ENCODE results near the gene EIF2A.
"Not testable (repeated sequence)": the region's sequence is repeated elsewhere in the genome, so short reads cannot be mapped to it uniquely, and the experiment has no call there.

EIF2A gene

DNA sequence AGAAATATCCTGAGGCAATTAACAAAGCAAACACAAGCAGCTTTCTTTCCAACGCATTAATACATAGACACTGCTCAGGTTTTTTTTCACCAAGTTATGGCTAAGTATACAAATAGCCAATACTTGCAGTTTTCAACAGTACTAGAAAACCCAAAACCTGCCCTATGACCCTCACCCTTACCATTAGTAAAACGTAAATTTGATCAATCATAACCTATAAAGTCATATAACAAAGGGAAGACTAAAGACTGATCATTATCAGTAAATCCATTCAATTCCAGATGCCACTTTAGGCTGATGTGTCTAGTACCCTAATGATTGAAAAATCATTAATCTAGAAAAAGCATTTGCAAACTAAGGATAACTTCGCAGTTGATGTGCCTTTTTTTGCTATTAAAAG lies 3.5 kb upstream of the EIF2A start:
- no peak for DNase-seq (ENCODE audit: low read depth in 3 of 3)

DNA sequence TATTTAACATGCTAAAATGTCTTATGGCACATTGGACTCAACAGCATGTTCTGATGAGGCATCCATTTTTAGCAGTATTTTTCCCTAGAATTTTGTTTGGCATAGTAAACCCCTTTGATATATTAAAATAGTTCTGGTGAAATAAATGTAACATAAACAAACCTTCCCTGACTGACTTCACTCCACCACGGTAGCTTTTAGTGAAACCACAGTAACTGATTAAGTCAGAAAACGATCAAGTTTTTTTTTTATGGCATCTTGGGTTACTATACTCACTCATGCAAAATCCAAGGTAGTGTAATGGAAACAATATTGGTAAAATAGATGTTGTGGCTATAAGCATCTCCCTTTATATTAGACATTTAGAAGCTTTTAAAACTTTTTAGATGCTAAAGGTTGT lies 3.1 kb upstream of the EIF2A start:
- DNase-seq (ENCODE audit: low read depth in 3 of 3): no peak

DNA sequence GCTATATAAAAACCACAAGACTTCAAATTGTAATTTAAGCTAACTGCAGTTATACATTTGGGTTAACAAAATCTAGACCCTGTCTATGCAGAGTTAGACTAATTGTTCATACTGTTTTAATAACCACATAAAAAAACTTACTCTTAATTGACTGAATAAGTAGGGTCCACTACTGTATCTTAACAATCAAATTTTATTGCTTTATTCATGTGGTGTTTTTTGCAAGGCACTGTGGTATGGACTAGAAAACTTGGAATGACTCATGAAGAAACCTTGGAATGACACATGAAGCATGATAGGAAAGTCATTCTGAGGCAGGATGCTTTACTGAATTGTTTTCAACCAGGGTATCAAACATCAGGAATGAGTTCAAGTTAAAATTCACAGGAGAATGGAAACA lies 2.5 kb upstream of the EIF2A start:
- DNase-seq (ENCODE audit: low read depth in 3 of 3): no peak

DNA sequence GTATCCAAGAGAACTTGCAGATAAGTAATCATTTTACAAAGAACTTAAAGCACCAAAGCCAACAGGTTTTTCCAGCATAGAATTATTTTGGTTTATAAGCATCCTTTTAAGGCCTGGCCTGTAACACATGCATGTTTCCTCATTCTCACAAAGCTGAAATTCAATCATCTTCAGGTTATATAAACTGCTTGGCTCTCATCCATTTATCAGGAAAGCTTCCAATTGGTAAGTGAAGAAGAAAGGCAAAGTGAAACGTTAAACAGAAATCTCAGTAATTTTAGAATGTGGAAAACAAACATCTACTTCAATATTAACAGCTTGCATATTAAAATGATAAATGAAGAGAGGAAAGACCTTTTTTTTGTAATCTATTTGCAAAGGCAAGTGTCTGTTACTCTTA lies 1.9 kb upstream of the EIF2A start:
- no peak for DNase-seq (ENCODE audit: low read depth in 3 of 3)

DNA sequence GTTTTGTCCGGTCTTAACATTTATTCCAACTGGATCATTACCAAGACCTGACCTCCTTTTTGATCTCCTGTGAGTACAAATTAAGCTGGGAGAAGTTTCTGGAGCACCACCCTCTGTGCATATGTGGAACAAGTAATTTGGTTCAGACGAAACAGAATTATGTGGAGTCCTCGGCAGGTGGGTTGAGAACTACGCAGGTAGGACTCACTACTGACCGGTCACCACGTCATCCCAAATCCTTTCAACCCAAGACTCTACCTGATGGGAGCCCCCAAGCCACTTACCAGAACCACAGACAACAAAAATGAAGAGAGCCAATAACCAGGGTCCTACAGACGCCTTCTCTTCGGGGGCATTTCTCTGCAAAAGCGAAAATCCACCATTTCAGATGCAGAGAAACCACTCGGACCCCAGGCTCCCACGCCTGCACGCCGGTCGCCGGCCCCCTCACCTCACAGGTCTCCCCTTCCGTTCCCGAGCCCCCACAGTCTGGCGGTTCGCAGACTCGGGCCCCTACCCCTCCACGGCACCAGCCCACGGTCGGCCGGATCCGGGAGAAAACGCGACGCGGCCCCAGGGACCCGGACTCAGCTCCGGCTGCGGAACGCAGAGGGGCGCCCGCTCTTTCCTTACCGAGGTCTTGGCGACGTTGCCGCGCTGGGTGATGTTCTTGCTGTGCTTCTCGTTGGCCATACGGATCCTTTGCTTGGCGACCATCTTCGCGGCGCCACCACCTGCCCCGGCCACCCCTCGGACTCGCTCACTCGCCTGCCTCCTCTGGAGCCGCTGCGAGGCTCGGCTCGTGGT lies 965 bp upstream of the EIF2A start:
- peak in 2 of 3 experiments; percentile 2 to 22 for DNase-seq (ENCODE audit: low read depth in 3 of 3)

DNA sequence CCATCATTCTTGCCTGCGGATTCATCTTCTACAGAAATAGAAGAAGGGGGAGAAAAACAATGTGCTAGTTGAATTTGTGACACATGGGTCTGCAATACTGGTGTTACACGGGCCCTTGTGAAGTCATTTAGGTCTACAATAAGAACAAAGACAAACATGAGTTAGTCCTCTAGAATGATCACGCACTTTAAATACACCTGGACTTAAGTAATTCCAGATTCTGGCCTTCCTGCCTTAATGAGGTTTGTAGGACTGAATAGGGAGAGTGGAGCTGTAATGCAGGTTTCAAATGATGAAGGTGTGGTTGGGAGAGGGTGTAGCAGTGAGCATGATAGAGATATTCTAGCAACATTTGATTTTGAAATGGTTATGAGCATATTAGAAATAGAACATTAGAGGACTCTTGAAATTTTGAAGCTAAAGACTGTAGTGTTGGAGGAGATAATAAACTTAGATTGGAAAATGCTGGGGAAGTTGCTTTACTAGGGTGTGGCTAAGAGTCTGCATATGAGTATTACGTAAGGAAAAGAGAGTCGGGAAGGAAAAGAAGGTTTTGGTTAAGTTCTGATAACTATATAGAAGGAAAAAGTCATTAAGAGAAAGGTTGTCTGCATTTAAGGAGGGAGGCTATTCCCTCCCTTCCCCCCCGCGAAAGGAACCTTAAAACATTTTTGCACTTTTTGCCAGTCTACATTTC lies 606 bp downstream of the EIF2A start:
- no peak for DNase-seq (ENCODE audit: low read depth in 3 of 3)

DNA sequence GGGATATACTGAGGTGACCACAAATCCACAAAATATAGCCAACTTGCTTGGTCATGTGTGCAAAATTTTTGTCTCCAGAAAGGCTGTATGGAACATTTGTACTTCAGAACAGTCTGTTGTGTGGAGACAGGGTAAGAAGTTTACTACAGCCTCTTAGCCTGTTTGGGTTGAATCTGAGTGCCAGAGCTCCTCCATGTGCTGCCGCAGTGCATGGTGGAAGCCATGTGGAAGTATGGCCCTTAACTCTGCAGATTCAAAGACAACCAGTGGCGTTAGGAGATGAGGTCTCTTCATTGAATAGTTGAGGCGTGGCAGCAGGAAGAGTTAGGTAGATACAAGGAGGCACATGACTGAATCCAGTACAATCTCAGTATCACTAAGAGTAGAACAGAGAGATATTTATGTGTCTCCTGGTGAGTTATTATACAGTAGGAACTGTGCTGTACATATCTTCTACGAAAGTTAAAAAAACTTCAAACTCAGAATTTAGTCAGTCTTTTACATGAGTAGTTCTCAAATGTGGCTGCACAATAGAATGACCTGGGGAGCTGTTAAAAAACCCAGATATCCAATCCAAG lies 9.4 kb downstream of the EIF2A start:
- DNase-seq (ENCODE audit: low read depth in 3 of 3): no peak

DNA sequence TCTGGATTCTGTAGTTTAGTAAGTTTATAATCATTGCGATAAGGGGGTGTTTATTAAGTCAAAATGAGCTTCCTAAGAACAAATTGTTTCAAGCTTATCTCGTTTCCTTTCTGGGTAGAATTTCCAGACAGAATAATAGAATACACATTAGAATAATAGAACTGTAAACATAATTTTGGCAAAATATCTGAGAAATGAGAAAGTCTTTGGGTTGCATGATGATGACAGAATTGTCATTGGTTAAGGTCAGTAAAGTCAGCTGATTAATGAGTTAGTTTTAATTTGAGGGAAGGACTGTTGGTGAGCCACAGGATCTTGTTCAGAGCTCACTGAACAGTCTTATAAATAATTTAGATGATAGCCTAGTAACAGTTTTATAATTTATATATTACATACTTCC lies 10.2 kb downstream of the EIF2A start:
- no peak for DNase-seq (ENCODE audit: low read depth in 3 of 3)

DNA sequence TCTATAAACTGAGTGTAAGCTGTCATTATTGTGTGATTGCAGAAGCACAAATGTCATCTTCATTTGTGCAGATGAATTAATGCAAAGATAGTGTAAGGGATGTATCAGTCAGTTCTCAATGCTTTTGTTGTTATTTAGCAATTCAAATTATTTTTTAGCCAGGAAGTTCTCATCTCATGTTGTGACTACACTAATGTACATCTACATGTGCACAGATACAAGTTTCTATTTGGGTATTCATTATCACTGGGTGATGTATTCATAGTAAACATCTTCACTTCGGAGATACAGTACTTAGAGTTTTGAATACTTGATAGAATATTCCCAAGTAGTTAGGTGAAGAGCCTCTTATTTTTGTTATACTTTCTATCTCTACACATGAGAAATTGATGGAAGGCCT lies 11.1 kb downstream of the EIF2A start:
- no peak for DNase-seq (ENCODE audit: low read depth in 3 of 3)

DNA sequence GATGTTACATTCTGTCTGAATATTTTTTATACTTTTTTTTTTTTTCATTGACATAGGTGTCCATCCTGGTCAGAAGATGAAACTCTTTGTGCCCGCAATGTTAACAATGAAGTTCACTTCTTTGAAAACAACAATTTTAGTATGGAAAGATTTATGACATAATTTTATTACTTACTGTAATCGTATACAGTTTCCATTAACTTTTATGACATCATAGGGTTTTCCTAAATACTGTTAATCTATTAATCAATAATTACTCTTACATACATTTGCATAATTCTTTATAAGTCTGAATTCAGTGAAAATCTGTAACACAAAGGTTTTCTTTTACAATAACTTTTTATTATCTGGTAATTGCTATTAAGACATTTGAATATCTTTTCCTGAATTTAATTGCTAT lies 17.7 kb downstream of the EIF2A start:
- DNase-seq (ENCODE audit: low read depth in 3 of 3): no peak

DNA sequence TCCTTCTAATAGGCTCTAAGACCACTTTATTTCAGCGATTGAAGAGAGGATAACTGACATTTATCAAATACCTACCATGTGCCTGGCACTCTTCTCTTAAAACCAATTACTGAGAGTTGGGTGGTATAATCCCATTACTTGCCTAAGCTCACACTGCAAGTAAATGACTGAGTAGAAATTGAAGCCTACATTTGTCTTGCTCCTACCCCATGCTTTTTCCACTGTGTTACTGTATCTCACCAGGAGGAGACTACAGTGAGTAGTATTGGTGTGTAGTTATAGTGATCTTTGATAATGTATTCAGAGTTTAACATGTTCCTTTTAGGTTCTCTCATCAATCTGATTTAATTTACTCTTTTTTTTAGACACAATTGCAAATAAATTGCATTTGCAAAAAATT lies 20.7 kb downstream of the EIF2A start:
- DNase-seq (ENCODE audit: low read depth in 3 of 3): no peak

DNA sequence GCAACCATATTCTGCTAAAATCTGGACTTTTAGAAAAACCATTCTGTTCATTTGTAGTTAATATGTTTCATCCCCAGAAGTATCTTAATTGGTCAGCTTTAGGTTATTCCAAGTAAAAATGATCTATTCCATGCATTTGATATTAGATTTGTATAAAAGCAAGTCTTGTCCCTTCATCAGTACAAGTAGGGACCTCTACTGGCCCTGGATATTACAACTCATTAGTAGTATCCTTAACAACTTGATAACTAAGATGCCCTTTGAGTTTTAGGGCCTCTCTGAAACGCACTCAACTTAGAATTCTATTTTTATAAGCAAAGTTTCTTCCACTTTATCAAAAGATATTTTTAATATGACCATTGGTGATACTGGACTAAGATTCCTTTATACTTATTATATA lies 31.3 kb downstream of the EIF2A start:
- no peak for DNase-seq (ENCODE audit: low read depth in 3 of 3)

DNA sequence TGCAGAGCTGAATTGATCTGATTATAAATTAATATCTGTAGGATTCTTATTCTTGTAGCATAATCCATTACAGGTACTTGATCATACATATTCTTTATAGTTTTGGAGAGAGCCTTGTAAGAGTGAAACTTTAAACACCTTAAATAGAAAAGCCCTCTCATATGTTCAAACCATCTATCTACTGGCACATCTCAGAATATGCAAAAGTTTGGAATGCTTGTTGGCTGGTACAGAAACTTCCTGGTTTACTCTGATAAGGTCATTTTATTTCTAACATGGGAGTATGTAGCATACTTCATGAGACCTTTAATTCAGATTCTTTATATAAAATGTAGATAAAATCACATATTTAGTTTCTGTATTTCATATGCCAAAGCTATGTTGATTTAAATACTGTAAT lies 34.6 kb downstream of the EIF2A start:
- no peak for DNase-seq (ENCODE audit: low read depth in 3 of 3)

DNA sequence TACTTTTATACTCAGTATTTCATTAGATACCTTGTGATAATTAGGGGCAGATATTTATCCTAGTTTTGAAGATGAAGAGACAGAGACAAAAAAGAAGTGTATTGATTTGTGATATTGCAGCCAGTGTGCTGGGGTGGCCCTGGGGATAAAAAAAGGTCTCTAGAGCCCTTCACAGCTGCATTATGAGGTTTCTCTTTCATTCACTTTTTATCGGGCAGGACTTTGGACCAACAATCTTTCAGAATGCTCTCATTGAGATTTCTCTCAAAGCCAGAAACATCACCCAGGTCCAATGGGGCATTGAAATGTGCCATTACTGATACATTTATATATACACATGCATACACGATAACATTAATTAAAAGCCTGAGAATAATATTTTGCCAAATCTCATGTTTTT lies 36.0 kb downstream of the EIF2A start:
- no peak for DNase-seq (ENCODE audit: low read depth in 3 of 3)

DNA sequence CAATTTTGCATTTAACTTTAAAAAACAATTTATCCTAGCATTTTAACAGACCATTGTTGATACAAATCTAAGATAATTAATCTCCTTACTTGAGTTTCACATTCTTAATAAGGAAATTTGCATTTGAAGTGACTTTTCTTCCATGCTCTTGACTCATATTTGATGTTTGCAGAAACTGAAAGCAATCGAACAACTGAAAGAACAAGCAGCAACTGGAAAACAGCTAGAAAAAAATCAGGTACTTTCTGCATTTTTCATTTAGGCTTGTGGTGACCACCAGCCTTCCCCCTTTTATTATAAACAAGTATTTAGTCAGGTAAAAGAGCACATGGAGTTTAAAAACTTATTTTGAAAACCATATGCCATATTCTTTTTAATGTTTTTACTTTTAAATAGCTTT lies 36.4 kb downstream of the EIF2A start:
- no peak for DNase-seq (ENCODE audit: low read depth in 3 of 3)

DNA sequence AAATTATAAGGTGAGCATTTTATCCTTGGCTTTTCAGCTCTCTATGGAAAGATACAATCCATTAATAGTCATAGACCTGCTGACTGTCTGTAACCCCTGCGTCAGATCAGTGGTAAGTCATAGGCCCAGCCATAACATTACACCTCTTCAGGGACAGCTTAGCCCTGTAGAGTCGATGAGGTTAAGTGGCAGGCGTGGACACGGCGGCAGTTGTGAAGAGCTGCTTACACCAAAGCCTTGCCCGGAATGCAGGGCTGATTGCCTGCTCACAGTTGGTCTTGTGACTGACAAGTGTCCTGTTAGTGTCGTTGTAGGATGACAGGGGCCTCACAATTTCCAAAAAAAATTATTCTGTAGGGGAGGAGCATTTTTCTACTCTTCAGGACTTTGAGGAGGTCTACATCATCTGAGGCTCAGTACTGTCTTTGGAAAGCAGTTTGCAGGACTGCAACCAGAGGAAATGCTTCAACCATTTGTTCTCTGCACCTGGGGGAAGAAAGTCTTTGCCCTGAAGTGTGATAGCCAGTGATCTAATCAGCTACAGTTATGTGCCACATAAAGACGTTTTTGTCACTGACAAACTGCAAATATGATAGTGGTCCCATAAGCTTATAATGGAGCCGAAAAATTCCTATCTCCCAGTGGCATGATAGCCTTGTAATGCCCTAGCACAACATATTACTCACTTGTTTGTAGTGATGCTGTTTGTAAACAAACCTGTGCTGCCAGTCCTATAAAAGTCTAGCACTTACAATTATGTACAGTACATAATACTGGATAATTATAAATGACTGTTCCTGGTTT lies 41.6 kb downstream of the EIF2A start:
- DNase-seq (ENCODE audit: low read depth in 3 of 3): no peak

DNA sequence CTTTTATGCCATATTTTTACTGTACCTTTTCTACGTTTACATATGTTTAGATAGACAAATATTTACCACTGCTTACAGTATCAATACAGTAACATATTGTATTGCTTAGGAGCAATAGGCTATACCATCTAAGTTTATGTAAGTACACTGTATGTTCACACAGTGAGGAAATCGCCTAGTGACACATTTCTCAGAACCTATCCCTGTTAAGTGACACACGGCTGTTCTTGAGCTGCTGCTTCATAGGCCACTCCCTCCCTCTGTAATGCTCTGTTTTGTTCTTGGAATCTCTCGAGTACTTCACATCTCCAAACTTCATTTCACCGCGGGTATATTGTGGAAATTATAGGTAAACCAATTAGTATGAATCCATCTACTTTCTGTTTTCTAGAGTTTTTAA lies 43.2 kb downstream of the EIF2A start:
- no peak for DNase-seq (ENCODE audit: low read depth in 3 of 3)

DNA sequence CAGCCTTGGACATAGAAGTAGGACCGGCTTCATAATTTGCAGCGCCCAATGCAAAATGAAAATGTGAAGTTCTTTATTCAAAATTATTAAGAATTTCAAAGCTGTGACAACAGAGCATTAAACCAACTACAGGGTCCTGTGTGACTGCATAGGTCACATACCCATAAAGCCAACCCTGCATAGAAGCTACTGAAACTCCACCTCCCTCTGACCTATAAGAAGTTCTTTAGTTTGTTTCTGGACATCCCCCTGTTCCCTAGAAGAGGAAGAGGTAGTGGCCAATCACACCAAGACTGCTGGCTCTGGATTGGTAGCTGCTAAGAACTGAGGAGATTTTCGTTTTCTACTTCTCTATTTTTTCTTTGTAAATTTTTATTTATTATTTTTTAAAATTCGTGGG lies 47.6 kb downstream of the EIF2A start:
- DNase-seq (ENCODE audit: low read depth in 3 of 3): no peak

DNA sequence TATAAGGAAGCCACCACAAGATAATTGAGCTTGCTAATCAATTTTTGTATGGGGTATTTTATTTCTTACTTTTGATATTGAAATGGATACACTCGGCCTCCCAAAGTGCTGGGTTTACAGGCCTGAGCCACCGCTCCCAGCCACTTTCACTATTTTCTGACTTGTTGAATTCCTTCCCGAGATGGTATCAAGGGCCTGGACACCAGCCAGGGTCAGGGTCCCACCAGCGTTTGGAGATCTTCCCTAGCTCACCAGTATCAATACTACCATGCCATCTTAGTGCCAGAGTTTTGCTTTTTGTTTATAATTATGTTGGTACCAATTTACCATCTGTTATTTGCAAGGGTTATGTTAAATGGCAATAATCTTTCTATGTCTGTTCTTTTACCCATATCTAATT lies 51.1 kb downstream of the EIF2A start:
- no peak for DNase-seq (ENCODE audit: low read depth in 3 of 3)

DNA sequence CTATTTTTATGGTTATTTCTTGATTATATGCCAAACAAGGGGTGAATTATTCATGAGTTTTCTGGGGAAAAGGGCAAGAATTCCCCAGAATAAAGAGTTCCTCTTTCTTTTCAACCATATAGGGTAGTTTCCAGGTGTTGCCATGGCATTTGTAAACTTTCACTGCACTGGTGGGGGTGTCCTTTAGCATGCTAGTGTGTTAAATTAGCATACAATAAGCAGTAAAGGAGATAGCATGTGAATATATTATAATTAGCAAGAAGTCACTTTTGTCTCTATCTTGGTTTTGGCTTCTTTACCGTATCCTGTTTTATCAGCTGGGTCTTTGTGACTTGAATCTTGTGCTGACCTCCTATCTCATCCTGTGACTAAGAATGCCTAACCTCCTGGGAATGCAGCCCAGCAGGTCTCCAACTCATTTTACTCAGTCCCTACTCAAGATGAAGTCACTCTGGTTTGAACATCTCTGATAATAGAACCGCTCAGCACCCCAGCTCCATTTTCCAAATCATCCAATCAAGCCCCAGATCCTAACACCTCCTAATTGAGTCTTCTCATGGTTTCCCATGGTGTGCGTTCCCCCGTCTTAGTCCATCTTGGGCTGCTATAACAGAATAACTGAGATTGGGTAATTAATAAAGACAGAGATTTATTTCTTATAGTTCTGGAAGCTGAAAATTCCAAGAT lies 53.2 kb downstream of the EIF2A start:
- no peak for DNase-seq (ENCODE audit: low read depth in 3 of 3)

DNA sequence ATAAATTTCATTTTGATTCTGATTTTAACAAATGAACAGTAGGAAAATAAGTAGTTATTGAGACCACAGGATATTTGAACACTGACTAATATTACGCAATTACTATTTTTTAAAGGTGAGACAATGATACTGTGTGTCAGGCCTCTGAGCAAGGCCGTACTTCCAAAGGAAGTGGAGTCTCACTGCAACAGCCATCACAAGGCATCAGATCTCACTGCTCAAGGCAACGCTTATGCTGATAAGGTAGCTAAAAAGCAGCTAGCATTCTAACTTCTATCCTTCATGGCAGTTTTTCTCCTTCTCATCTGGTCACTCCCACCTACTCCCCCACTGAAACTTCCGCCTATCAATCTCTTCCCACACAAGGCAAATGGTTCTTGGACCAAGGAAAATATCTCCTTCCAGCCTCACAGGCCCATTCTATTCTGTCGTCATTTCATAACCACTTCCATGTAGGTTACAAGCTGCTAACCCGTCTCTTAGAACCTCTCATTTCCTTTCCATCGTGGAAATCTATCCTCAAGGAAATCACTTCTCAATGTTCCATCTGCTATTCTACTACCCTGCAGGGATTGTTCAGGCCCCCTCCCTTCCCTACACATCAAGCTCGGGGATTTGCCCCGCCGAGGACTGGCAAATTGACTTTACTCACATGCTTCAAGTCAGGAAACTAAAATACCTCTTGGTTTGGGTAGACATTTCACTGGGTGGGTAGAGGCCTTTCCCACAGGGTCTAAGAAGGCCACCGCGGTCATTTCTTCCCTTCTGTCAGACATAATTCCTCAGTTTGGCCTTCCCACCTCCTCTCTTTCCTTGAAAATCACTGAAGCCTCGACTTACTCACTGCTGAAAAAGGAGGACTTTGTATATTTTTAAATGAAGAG lies 54.3 kb downstream of the EIF2A start:
- DNase-seq (ENCODE audit: low read depth in 3 of 3): not testable (repeated sequence)
